Activated naive CD8-positive, alpha-beta T cell treated with anti-CD3 and anti-CD28 coated beads, Interleukin-2, amount 10 ng/mL, durations not matched to agents 7 days and 5 days (primary cell): Measurements from ENCODE around the gene SLC38A7. TPM values are rescaled to one million over a fixed set of nuclear protein-coding genes. Genes with fewer than 3 reads are reported as not detected.

Source experiments
- ATAC-seq: fragments of 150-1000 bp; cut with Tn5 transposase; one replicate; pipeline ENCODE4 v1.10.0; 2021; ENCODE audit warnings: low read depth, moderate library complexity
- POLR2A ChIA-PET: fragments of 350-600 bp; sonication (Branson Sonifier 250); formaldehyde crosslinking; loops from one replicate; lab custom pipeline; 2021; ENCODE audit warnings: antibody characterized with exemption; lab: Charles Lee
- DNase-seq: peaks from one replicate; pipeline ENCODE4 v3.0.0; 2021
- H3K27ac Mint-ChIP-seq: one replicate; pipeline ENCODE4 v1.8.0; 2022; ENCODE audit warnings: mild to moderate bottlenecking, mixed read lengths
- H3K27me3 Mint-ChIP-seq: one replicate; pipeline ENCODE4 v1.8.0; 2022; ENCODE audit warnings: mild to moderate bottlenecking, moderate library complexity, mixed read lengths
- H3K36me3 Mint-ChIP-seq: one replicate; pipeline ENCODE4 v1.8.0; 2021; ENCODE audit warnings: mild to moderate bottlenecking, mixed read lengths
- H3K4me1 Mint-ChIP-seq: one replicate; pipeline ENCODE4 v1.8.0; 2021; ENCODE audit warnings: mixed read lengths
- H3K4me3 Mint-ChIP-seq: one replicate; pipeline ENCODE4 v1.8.0; 2022; ENCODE audit warnings: mild to moderate bottlenecking, moderate library complexity, mixed read lengths
- H3K9me3 Mint-ChIP-seq: one replicate; pipeline ENCODE4 v1.8.0; 2021; ENCODE audit warnings: mixed read lengths
- total RNA-seq, 2 experiments: library from RNA; stranded (reverse); gene quantifications; one replicate each; pipeline ENCODE4 v1.2.3, GENCODE V29; 2021

The SLC38A7 gene
- total RNA-seq, result 10 to 100 TPM; 10.8 to 11.8 TPM

- peaks cover 7% of the 10 kb centered on the region for H3K27me3 Mint-ChIP-seq
- DNase-seq, result peak; percentile 78
- peak; percentile 91 for ATAC-seq
- no peaks in the 10 kb centered on the region for H3K36me3 Mint-ChIP-seq
- peak within 1 kb of the TSS; percentile 60 for H3K27ac Mint-ChIP-seq
- H3K9me3 Mint-ChIP-seq, result no peaks in the 10 kb centered on the region
- peak within 1 kb of the TSS; percentile 91 for H3K4me3 Mint-ChIP-seq
- POLR2A ChIA-PET, result interaction anchor here (1.2 to 1.8 kb wide), 3 partner anchors 49 to 72 kb away, joined by 3 to 5 read pairs (median 4); no protein-coding TSS in a partner anchor
- H3K4me1 Mint-ChIP-seq, result peaks cover 14% of the 10 kb centered on the region
Measured at GRCh38 chr16:58684354-58685083, at the start of gene SLC38A7. Gene SLC38A7 (minus strand): TSS chr16:58684770. CDS start chr16:58680126, 4,644 bp downstream.

GRCh38 chr16:58733671-58734458 lies 49.3 kb upstream of the SLC38A7 start, which contains the start of gene GOT2:
Gene GOT2 (minus strand): TSS chr16:58734316. CDS start chr16:58734228, 88 bp downstream.
- Mint-ChIP-seq H3K27me3 (peaks cover 5% of the 10 kb centered on the region), H3K4me1 (peaks cover 25% of the 10 kb centered on the region), H3K9me3 (no peaks in the 10 kb centered on the region), H3K36me3 (peaks cover 5% of the 10 kb centered on the region), H3K4me3 (peak within 1 kb of the TSS; percentile 99), H3K27ac (peak within 1 kb of the TSS; percentile 98)
- DNase-seq (peak; percentile 88), ATAC-seq (peak; percentile 98)
- POLR2A ChIA-PET, result interaction anchor here (0.9 to 1.2 kb wide), 2 partner anchors 22 to 50 kb away, joined by 3 to 4 read pairs; partner anchors contain the start of gene SLC38A7

GRCh38 chr16:58733248-58733670 lies 48.7 kb upstream of the SLC38A7 start:
- H3K36me3 Mint-ChIP-seq, result peaks cover 5% of the 10 kb centered on the region
- ATAC-seq, result no peak
- H3K9me3 Mint-ChIP-seq, result no peaks in the 10 kb centered on the region
- no peak for DNase-seq
- peaks cover 27% of the 10 kb centered on the region for H3K4me1 Mint-ChIP-seq
- peak overlapping the region; percentile 99 for H3K4me3 Mint-ChIP-seq
- H3K27ac Mint-ChIP-seq, result peak overlapping the region; percentile 90
- POLR2A ChIA-PET, result interaction anchor here (0.9 to 1.0 kb wide), 2 partner anchors 49 to 106 kb away, joined by 3 read pairs; partner anchors contain the start of gene SLC38A7
- H3K27me3 Mint-ChIP-seq, result no peaks in the 10 kb centered on the region

- Mint-ChIP-seq H3K36me3 (peaks cover 5% of the 10 kb centered on the region), H3K9me3 (no peaks in the 10 kb centered on the region), H3K27me3 (no peaks in the 10 kb centered on the region), H3K4me3 (peak overlapping the region; percentile 99), H3K27ac (peak overlapping the region; percentile 90), H3K4me1 (peaks cover 29% of the 10 kb centered on the region)
- DNase-seq, result no peak
- POLR2A ChIA-PET, result interaction anchor here (0.9 to 1.0 kb wide), 2 partner anchors 49 to 105 kb away, joined by 3 read pairs; partner anchors contain the start of gene SLC38A7
- no peak for ATAC-seq
Measured at GRCh38 chr16:58732545-58733247, 48.1 kb upstream of the SLC38A7 start.

- ATAC-seq (no peak), DNase-seq (no peak)
- H3K4me3 Mint-ChIP-seq, result no peak overlapping the region
- no peak overlapping the region for H3K27ac Mint-ChIP-seq
- peaks cover 29% of the 10 kb centered on the region for H3K4me1 Mint-ChIP-seq
- H3K36me3 Mint-ChIP-seq, result peaks cover 5% of the 10 kb centered on the region
- POLR2A ChIA-PET, result no interaction called here
- no peaks in the 10 kb centered on the region for H3K27me3 Mint-ChIP-seq
- H3K9me3 Mint-ChIP-seq, result no peaks in the 10 kb centered on the region
Measured at GRCh38 chr16:58730724-58731370, 46.3 kb upstream of the SLC38A7 start.

GRCh38 chr16:58727796-58728568 lies 43.4 kb upstream of the SLC38A7 start:
- no peak overlapping the region for H3K27ac Mint-ChIP-seq
- DNase-seq (no peak), ATAC-seq (no peak)
- no peaks in the 10 kb centered on the region for H3K27me3 Mint-ChIP-seq
- H3K9me3 Mint-ChIP-seq, result no peaks in the 10 kb centered on the region
- H3K36me3 Mint-ChIP-seq, result peaks cover 5% of the 10 kb centered on the region
- no peak overlapping the region for H3K4me3 Mint-ChIP-seq
- peaks cover 23% of the 10 kb centered on the region for H3K4me1 Mint-ChIP-seq
- POLR2A ChIA-PET, result interaction anchor here (0.6 kb wide), 1 partner anchor 42 kb away, joined by 3 read pairs; no protein-coding TSS in a partner anchor

- POLR2A ChIA-PET, result interaction anchor here (0.6 kb wide), 1 partner anchor 42 kb away, joined by 3 read pairs; no protein-coding TSS in a partner anchor
- no peak for ATAC-seq
Measured at GRCh38 chr16:58727028-58727781, 42.6 kb upstream of the SLC38A7 start.

GRCh38 chr16:58723109-58723508 lies 38.5 kb upstream of the SLC38A7 start:
- H3K27me3 Mint-ChIP-seq, result no peaks in the 10 kb centered on the region
- no peak overlapping the region for H3K4me3 Mint-ChIP-seq
- no peak for DNase-seq
- no peaks in the 10 kb centered on the region for H3K9me3 Mint-ChIP-seq
- H3K27ac Mint-ChIP-seq, result no peak overlapping the region
- H3K4me1 Mint-ChIP-seq, result peaks cover under 1% of the 10 kb centered on the region
- POLR2A ChIA-PET, result no interaction called here
- peaks cover 11% of the 10 kb centered on the region for H3K36me3 Mint-ChIP-seq
- no peak for ATAC-seq

More at GRCh38 chr16:58727028-58727781, 42.6 kb upstream of the SLC38A7 start:
- DNase-seq, result no peak
- H3K4me3 Mint-ChIP-seq, result no peak overlapping the region
- H3K27ac Mint-ChIP-seq, result no peak overlapping the region
- H3K36me3 Mint-ChIP-seq, result peaks cover 3% of the 10 kb centered on the region
- H3K9me3 Mint-ChIP-seq, result no peaks in the 10 kb centered on the region
- H3K4me1 Mint-ChIP-seq, result peaks cover 16% of the 10 kb centered on the region
- H3K27me3 Mint-ChIP-seq, result no peaks in the 10 kb centered on the region

- DNase-seq, result no peak
- H3K27me3 Mint-ChIP-seq, result no peaks in the 10 kb centered on the region
- no peak for ATAC-seq
- H3K27ac Mint-ChIP-seq, result no peak overlapping the region
- no peaks in the 10 kb centered on the region for H3K9me3 Mint-ChIP-seq
- POLR2A ChIA-PET, result no interaction called here
- H3K36me3 Mint-ChIP-seq, result peaks cover 28% of the 10 kb centered on the region
- no peak overlapping the region for H3K4me3 Mint-ChIP-seq
- H3K4me1 Mint-ChIP-seq, result no peaks in the 10 kb centered on the region
Measured at GRCh38 chr16:58717994-58718393, 33.4 kb upstream of the SLC38A7 start.

- no peak for ATAC-seq
- no peak for DNase-seq
- Mint-ChIP-seq H3K27me3 (no peaks in the 10 kb centered on the region), H3K4me3 (no peak overlapping the region), H3K4me1 (no peaks in the 10 kb centered on the region), H3K9me3 (no peaks in the 10 kb centered on the region), H3K36me3 (peaks cover 38% of the 10 kb centered on the region), H3K27ac (no peak overlapping the region)
- POLR2A ChIA-PET, result no interaction called here
Measured at GRCh38 chr16:58716468-58716867, 31.9 kb upstream of the SLC38A7 start.

GRCh38 chr16:58713742-58714141 lies 29.2 kb upstream of the SLC38A7 start:
- no peak for ATAC-seq
- Mint-ChIP-seq H3K4me3 (no peak overlapping the region), H3K27ac (no peak overlapping the region), H3K9me3 (no peaks in the 10 kb centered on the region), H3K27me3 (no peaks in the 10 kb centered on the region), H3K4me1 (no peaks in the 10 kb centered on the region), H3K36me3 (peaks cover 28% of the 10 kb centered on the region)
- no peak for DNase-seq
- POLR2A ChIA-PET, result no interaction called here
